IMR-90 (cell line): ENCODE data around the gene CNGA1. TPM values are rescaled to one million over a fixed set of nuclear protein-coding genes. Genes with fewer than 3 reads are reported as not detected.

Experiments
- ATAC-seq: fragments of 200-7000 bp; cut with Tn5 transposase; 2 replicates; pipeline ENCODE4 v1.9.1; 2020; ENCODE audit warnings: low read depth, mild to moderate bottlenecking, moderate library complexity
- BruUV-seq: library from RNA; stranded (reverse); fragments of 400-500 nt; replicated peaks from 2 replicates; lab custom pipeline; 2021; lab: Mats Ljungman, UMichigan
- CTCF ChIA-PET: fragments of 300-600 bp; formaldehyde crosslinking; extraction: SDS; loops from one replicate; lab custom pipeline; 2021; ENCODE audit warnings: antibody characterized with exemption; lab: Yijun Ruan, JAX
- POLR2A ChIA-PET: fragments of 300-600 bp; sonication (Branson Sonifier 250); formaldehyde crosslinking; loops from one replicate; lab custom pipeline; 2022; ENCODE audit warnings: antibody characterized with exemption; ENCODE audit not compliant: unreplicated experiment; lab: Charles Lee
- DNase-seq: peaks from one replicate; pipeline ENCODE4 v3.0.0; 2013
- H2AFZ ChIP-seq: replicated peaks from 2 replicates; pipeline ENCODE3; 2013; ENCODE audit warnings: low read length, mild to moderate bottlenecking; ENCODE audit not compliant: poor library complexity
- H2AK5ac ChIP-seq: 2 replicates; pipeline ENCODE4 v1.6.1; 2013; ENCODE audit warnings: low read depth, low read length, inconsistent platforms
- H2AK9ac ChIP-seq: replicated peaks from 2 replicates; pipeline ENCODE3; 2013; ENCODE audit warnings: mild to moderate bottlenecking, low read depth, low read length, moderate library complexity; ENCODE audit not compliant: poor library complexity
- H2BK120ac ChIP-seq: 2 replicates; pipeline ENCODE4 v1.6.1; 2013; ENCODE audit warnings: low read depth, low read length, inconsistent platforms
- H2BK15ac ChIP-seq: 3 replicates; pipeline ENCODE4 v1.6.1; 2013; ENCODE audit warnings: low read depth, low read length, inconsistent platforms
- H2BK20ac ChIP-seq: 2 replicates; pipeline ENCODE4 v1.6.1; 2013; ENCODE audit warnings: low read depth, mild to moderate bottlenecking, inconsistent platforms, low read length, moderate library complexity
- H2BK5ac ChIP-seq: 2 replicates; pipeline ENCODE4 v1.6.1; 2013; ENCODE audit warnings: mild to moderate bottlenecking, low read depth, low read length, inconsistent platforms; ENCODE audit not compliant: poor library complexity, severe bottlenecking
- H3K14ac ChIP-seq: replicated peaks from 2 replicates; pipeline ENCODE4 v1.6.1; 2013; ENCODE audit warnings: low read depth, low read length, inconsistent platforms
- H3K18ac ChIP-seq: 2 replicates; pipeline ENCODE4 v1.6.1; 2013; ENCODE audit warnings: low read depth, low read length, control low read depth
- H3K23ac ChIP-seq: 2 replicates; pipeline ENCODE4 v1.6.1; 2013; ENCODE audit warnings: low read depth, low read length, inconsistent platforms
- H3K27ac ChIP-seq: 2 replicates; pipeline ENCODE4 v1.5.1; 2013; ENCODE audit warnings: mild to moderate bottlenecking, control low read depth, low read length; ENCODE audit not compliant: insufficient read depth
- H3K27me3 ChIP-seq: 2 replicates; pipeline ENCODE4 v1.6.1; 2013; ENCODE audit warnings: low read length; ENCODE audit not compliant: control insufficient read depth, insufficient read depth
- H3K36me3 ChIP-seq: 2 replicates; pipeline ENCODE4 v1.6.1; 2013; ENCODE audit warnings: low read length, mixed read lengths; ENCODE audit not compliant: control insufficient read depth, insufficient read depth
- H3K4ac ChIP-seq: 2 replicates; pipeline ENCODE4 v1.6.1; 2013; ENCODE audit warnings: low read depth, low read length, inconsistent platforms
- H3K4me1 ChIP-seq: 2 replicates; pipeline ENCODE4 v1.6.1; 2013; ENCODE audit warnings: low read length, mixed read lengths; ENCODE audit not compliant: control insufficient read depth, insufficient read depth
- H3K4me2 ChIP-seq: 2 replicates; pipeline ENCODE4 v1.6.1; 2013; ENCODE audit warnings: low read depth, mild to moderate bottlenecking, control low read depth, low read length, moderate library complexity
- H3K4me3 ChIP-seq: 2 replicates; pipeline ENCODE4 v1.5.1; 2013; ENCODE audit warnings: low read depth, mild to moderate bottlenecking, control low read depth, low read length, moderate library complexity; ENCODE audit not compliant: insufficient read depth
- H3K56ac ChIP-seq: 2 replicates; pipeline ENCODE4 v1.6.1; 2013; ENCODE audit warnings: low read length, inconsistent platforms; ENCODE audit not compliant: insufficient read depth; ENCODE audit errors: extremely low read depth
- H3K79me1 ChIP-seq, 2 experiments: 2 replicates each; pipeline ENCODE4 v1.6.1; 2013; ENCODE audit warnings: low read length in 2 of 2, inconsistent platforms in 1 of 2, low read depth in 1 of 2
- H3K9ac ChIP-seq: 2 replicates; pipeline ENCODE4 v1.6.1; 2013; ENCODE audit warnings: low read depth, low read length, control low read depth
- H3K9me1 ChIP-seq: 2 replicates; pipeline ENCODE4 v1.6.1; 2013; ENCODE audit warnings: low read length, inconsistent platforms; ENCODE audit not compliant: insufficient read depth
- H3K9me3 ChIP-seq: 2 replicates; pipeline ENCODE4 v1.6.1; 2013; ENCODE audit warnings: low read length; ENCODE audit not compliant: control insufficient read depth, insufficient read depth
- H4K20me1 ChIP-seq: 2 replicates; pipeline ENCODE4 v1.6.1; 2013; ENCODE audit warnings: low read length, inconsistent platforms; ENCODE audit not compliant: insufficient read depth
- H4K5ac ChIP-seq: 2 replicates; pipeline ENCODE4 v1.6.1; 2013; ENCODE audit warnings: mild to moderate bottlenecking, low read depth, low read length, control low read depth
- H4K8ac ChIP-seq, 2 experiments: 2 replicates each; pipeline ENCODE4 v1.6.1; 2013; ENCODE audit warnings: low read depth in 2 of 2, low read length in 2 of 2, control low read depth in 1 of 2, inconsistent platforms in 1 of 2
- H4K91ac ChIP-seq: 2 replicates; pipeline ENCODE4 v1.6.1; 2013; ENCODE audit warnings: low read depth, low read length, inconsistent platforms; ENCODE audit not compliant: insufficient read depth
- MAFK ChIP-seq: IDR thresholded peaks from 2 replicates; pipeline ENCODE4 v1.6.1; 2012; ENCODE audit warnings: low read depth, low read length, improper control_type of control experiment
- WGBS, 2 experiments: methylation state at CpG; one replicate each; pipeline versions ENCODE4 v1.1.5 to v1.1.7; 2013; ENCODE audit warnings: missing lambda C conversion rate in 2 of 2; ENCODE audit not compliant: insufficient read length in 1 of 2; ENCODE audit errors: extremely low coverage in 2 of 2; 5-methylcytosine and 5-hydroxymethylcytosine counted together
- dilution Hi-C: fragments of 300-500 bp; cut with HindIII; formaldehyde crosslinking; loops from one replicate; pipeline ENCODE4 v1.14.3; 2018; ENCODE audit warnings: low sequenced_read_pairs; ENCODE audit not compliant: unreplicated experiment
- in situ Hi-C: fragments of 300-500 bp; cut with MboI; formaldehyde crosslinking; loops from 3 replicates; pipeline ENCODE4 v1.14.3; 2019; ENCODE audit warnings: low sequenced_read_pairs, inconsistent platforms, mixed read lengths
- intact Hi-C: fragments of 100-400 bp; cut with micrococcal nuclease; formaldehyde crosslinking; loops from 2 replicates; pipeline ENCODE4 v1.10.0; 2022
- polyA plus RNA-seq, 3 experiments: library from polyadenylated mRNA; depleted of rRNA; stranded (reverse); fragments of >200 nt; gene quantifications; 2 replicates each; pipeline ENCODE4 v1.2.3, GENCODE V29; 2012; ENCODE audit warnings: low replicate concordance in 1 of 3
- total RNA-seq: library from RNA; depleted of rRNA; stranded (reverse); fragments of >200 nt; gene quantifications from 2 replicates; pipeline ENCODE4 v1.2.3, GENCODE V29; 2012
- TF ChIP-seq, protein P1 (sequence below): fragments of 150-350 bp; IDR thresholded peaks from 2 replicates; pipeline ENCODE4 v1.6.1; 2016; ENCODE audit warnings: low read depth, mild to moderate bottlenecking, low read length, moderate library complexity, borderline replicate concordance
- TF ChIP-seq, protein P2 (sequence below): fragments of 150-350 bp; IDR thresholded peaks from 2 replicates; pipeline ENCODE4 v1.6.1; 2017; ENCODE audit warnings: mild to moderate bottlenecking, antibody characterized with exemption, low read length, low read depth

The CNGA1 gene
- total and polyA plus RNA-seq, 2 of the 4 experiments (the other 2 are of a cell fraction): not detected

DNA sequence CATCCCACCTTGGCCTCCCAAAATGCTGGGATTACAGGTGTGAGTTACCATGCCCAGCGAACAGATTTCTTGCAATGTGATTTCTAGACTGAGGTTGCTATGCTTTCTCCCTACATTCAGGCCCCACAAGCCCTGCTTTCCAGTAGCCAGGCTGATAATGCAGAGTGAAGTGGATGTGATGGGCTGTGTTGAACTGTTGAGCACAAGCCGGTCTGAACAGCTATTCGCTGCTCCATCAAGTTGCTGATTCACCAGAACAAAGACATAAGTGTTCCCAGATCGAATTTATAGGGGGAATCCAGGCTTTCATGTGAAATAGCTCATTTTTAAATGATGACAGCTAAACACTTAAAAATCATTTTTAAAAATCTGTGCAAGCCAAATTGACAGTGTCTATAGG is 8.0 kb upstream of the CNGA1 start:
- Histone ChIP-seq H3K18ac (no peak overlapping the region), H3K56ac (no peak overlapping the region), H4K91ac (no peak overlapping the region), H3K27ac (no peak overlapping the region), H4K8ac (no peak overlapping the region), H3K9ac (no peak overlapping the region), H3K4me2 (no peak overlapping the region), H2AFZ (no peak overlapping the region), H2BK15ac (no peak overlapping the region), H3K4me3 (no peak overlapping the region), H3K9me1 (no peaks in the 10 kb centered on the region), H2BK5ac (no peak overlapping the region), H3K79me1 (no peaks in the 10 kb centered on the region), H3K4ac (no peak overlapping the region), H3K9me3 (no peaks in the 10 kb centered on the region), H3K23ac (no peak overlapping the region), H4K5ac (no peak overlapping the region), H2BK120ac (no peak overlapping the region), H3K14ac (no peak overlapping the region), H3K27me3 (peaks cover 2% of the 10 kb centered on the region; the same call in 1 of the 2 replicates), H3K36me3 (no peaks in the 10 kb centered on the region), H2AK5ac (no peak overlapping the region), H2AK9ac (no peak overlapping the region), H3K4me1 (no peaks in the 10 kb centered on the region), H4K20me1 (no peaks in the 10 kb centered on the region), H2BK20ac (no peak overlapping the region)
- POLR2A ChIA-PET: no interaction called here
- BruUV-seq: no TSS peak
- TF ChIP-seq, protein P1, sequence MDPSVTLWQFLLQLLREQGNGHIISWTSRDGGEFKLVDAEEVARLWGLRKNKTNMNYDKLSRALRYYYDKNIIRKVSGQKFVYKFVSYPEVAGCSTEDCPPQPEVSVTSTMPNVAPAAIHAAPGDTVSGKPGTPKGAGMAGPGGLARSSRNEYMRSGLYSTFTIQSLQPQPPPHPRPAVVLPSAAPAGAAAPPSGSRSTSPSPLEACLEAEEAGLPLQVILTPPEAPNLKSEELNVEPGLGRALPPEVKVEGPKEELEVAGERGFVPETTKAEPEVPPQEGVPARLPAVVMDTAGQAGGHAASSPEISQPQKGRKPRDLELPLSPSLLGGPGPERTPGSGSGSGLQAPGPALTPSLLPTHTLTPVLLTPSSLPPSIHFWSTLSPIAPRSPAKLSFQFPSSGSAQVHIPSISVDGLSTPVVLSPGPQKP: no peak
- TF ChIP-seq, protein P2, sequence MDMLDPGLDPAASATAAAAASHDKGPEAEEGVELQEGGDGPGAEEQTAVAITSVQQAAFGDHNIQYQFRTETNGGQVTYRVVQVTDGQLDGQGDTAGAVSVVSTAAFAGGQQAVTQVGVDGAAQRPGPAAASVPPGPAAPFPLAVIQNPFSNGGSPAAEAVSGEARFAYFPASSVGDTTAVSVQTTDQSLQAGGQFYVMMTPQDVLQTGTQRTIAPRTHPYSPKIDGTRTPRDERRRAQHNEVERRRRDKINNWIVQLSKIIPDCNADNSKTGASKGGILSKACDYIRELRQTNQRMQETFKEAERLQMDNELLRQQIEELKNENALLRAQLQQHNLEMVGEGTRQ: no peak
- no peak for TF ChIP-seq MAFK
- no peak for ATAC-seq
- CTCF ChIA-PET: interaction anchor here (0.6 to 1.7 kb wide), 3 partner anchors 9 to 63 kb away, joined by 3 to 5 read pairs (median 3); no protein-coding TSS in a partner anchor
- intact Hi-C loops: no loop called here
- WGBS, 2 experiments: no CpG with 5 or more reads among the region's 4 CpGs
- in situ Hi-C loops: no loop called here
- dilution Hi-C loops: no loop called here
- DNase-seq: no peak
